HepG2 (cell line): Measurements from ENCODE around the gene HNRNPL. TPM values are rescaled to one million over a fixed set of nuclear protein-coding genes. Genes with fewer than 3 reads are reported as not detected.
A peak's percentile ranks its signal among the peaks of the same experiment; 100 is the strongest.

Experiments
- ATF7-NPFF ChIP-seq: sonication (generic); formaldehyde crosslinking; IDR thresholded peaks from 2 replicates; pipeline ENCODE4 v1.8.1; 2023; ENCODE audit warnings: mild to moderate bottlenecking, low read depth, missing genetic modification reagents, moderate library complexity
- EZH2 ChIP-seq: conservative IDR thresholded peaks from 2 replicates; pipeline ENCODE4 v1.6.1; 2012; ENCODE audit warnings: mild to moderate bottlenecking, low read depth, low read length, moderate library complexity
- GATAD1 ChIP-seq: IDR thresholded peaks from 2 replicates; pipeline ENCODE4 v1.6.1; 2016; ENCODE audit warnings: missing genetic modification reagents, missing compliant biosample characterization
- HHEX ChIP-seq: IDR thresholded peaks from 2 replicates; pipeline ENCODE4 v1.6.1; 2016; ENCODE audit warnings: control low read depth
- JUNB ChIP-seq: sonication (generic); formaldehyde crosslinking; IDR thresholded peaks from 2 replicates; pipeline ENCODE4 v1.8.0; 2022; ENCODE audit warnings: missing genetic modification reagents, mild to moderate bottlenecking, borderline replicate concordance
- MAFF ChIP-seq: IDR thresholded peaks from 2 replicates; pipeline ENCODE4 v1.6.1; 2011; ENCODE audit warnings: low read depth, low read length, improper control_type of control experiment
- MIER3 ChIP-seq: IDR thresholded peaks from 2 replicates; pipeline ENCODE4 v1.6.1; 2016; ENCODE audit warnings: missing compliant biosample characterization, borderline replicate concordance
- PITX1 ChIP-seq: sonication (generic); formaldehyde crosslinking; IDR thresholded peaks from 2 replicates; pipeline ENCODE4 v1.5.1; 2020; ENCODE audit warnings: mild to moderate bottlenecking, missing genetic modification reagents
- STAG1 ChIP-seq: sonication (generic); formaldehyde crosslinking; IDR thresholded peaks from 2 replicates; pipeline ENCODE4 v1.4.0; 2020; ENCODE audit warnings: missing genetic modification reagents
- ZFX ChIP-seq: sonication (generic); formaldehyde crosslinking; IDR thresholded peaks from 2 replicates; pipeline ENCODE4 v1.4.0; 2020; ENCODE audit warnings: mild to moderate bottlenecking, low read depth, missing genetic modification reagents, moderate library complexity
- ZMYM3 ChIP-seq: sonication (generic); formaldehyde crosslinking; IDR thresholded peaks from 2 replicates; pipeline ENCODE4 v1.5.1; 2020; ENCODE audit warnings: mild to moderate bottlenecking, missing genetic modification reagents
- ZNF256 ChIP-seq: sonication (generic); formaldehyde crosslinking; conservative IDR thresholded peaks from 2 replicates; pipeline ENCODE4 v1.4.0; 2020; ENCODE audit warnings: missing genetic modification reagents
- ZNF44 ChIP-seq: sonication (generic); formaldehyde crosslinking; IDR thresholded peaks from 2 replicates; pipeline ENCODE4 v1.5.1; 2020; ENCODE audit warnings: mild to moderate bottlenecking, missing genetic modification reagents
- ZNF441 ChIP-seq: sonication (generic); formaldehyde crosslinking; IDR thresholded peaks from 2 replicates; pipeline ENCODE4 v1.7.0; 2021; ENCODE audit warnings: missing genetic modification reagents, borderline replicate concordance
- ZNF775 ChIP-seq: sonication (generic); formaldehyde crosslinking; IDR thresholded peaks from 2 replicates; pipeline ENCODE4 v1.4.0; 2020; ENCODE audit warnings: missing genetic modification reagents, mild to moderate bottlenecking, moderate library complexity, borderline replicate concordance
- ZNF891 ChIP-seq: sonication (generic); formaldehyde crosslinking; IDR thresholded peaks from 2 replicates; pipeline ENCODE4 v1.5.0; 2020; ENCODE audit warnings: mild to moderate bottlenecking, missing genetic modification reagents
- polyA plus RNA-seq, 8 experiments: library from polyadenylated mRNA; depleted of rRNA in 3 of 8; stranded (reverse) in 7 of 8; unstranded in 1 of 8; fragments of >200 nt; fragmentation: Illumina TruSeq in 4 of 8; extraction: Trizol in 4 of 8; gene quantifications; 2 replicates each; pipeline versions ENCODE4 v1.2.1 to v1.2.3, GENCODE V29; 2011 to 2016; ENCODE audit warnings: low read depth in 4 of 8, missing spikeins in 1 of 8, mixed read lengths in 1 of 8; ENCODE audit not compliant: insufficient read depth in 1 of 8
- total RNA-seq, 5 experiments: library from RNA; depleted of rRNA; stranded (reverse); fragments of >200 nt; fragmentation: Illumina TruSeq; extraction: Trizol; gene quantifications; 2 replicates each; pipeline ENCODE4 v1.2.3, GENCODE V29; 2016; ENCODE audit warnings: low read depth in 1 of 5
- TF ChIP-seq, protein P1 (sequence below): sonication (generic); formaldehyde crosslinking; IDR thresholded peaks from 2 replicates; pipeline ENCODE4 v1.9.0; 2021; ENCODE audit warnings: missing genetic modification reagents, mild to moderate bottlenecking, borderline replicate concordance
- TF ChIP-seq, protein P2 (sequence below): sonication (generic); formaldehyde crosslinking; IDR thresholded peaks from 2 replicates; pipeline ENCODE4 v1.4.0; 2020; ENCODE audit warnings: missing genetic modification reagents, borderline replicate concordance
- TF ChIP-seq, protein P3 (sequence below): sonication (generic); formaldehyde crosslinking; IDR thresholded peaks from 2 replicates; pipeline ENCODE4 v1.5.0; 2020; ENCODE audit warnings: mild to moderate bottlenecking, missing genetic modification reagents
- TF ChIP-seq, protein P4 (sequence below): sonication (generic); formaldehyde crosslinking; IDR thresholded peaks from 2 replicates; pipeline ENCODE4 v1.4.0; 2020; ENCODE audit warnings: missing genetic modification reagents

The HNRNPL gene
- total and polyA plus RNA-seq, 2 of the 13 experiments (the other 11 are each of a cell fraction or from before 2014, with no cell fraction given): 156 to 278 TPM

DNA sequence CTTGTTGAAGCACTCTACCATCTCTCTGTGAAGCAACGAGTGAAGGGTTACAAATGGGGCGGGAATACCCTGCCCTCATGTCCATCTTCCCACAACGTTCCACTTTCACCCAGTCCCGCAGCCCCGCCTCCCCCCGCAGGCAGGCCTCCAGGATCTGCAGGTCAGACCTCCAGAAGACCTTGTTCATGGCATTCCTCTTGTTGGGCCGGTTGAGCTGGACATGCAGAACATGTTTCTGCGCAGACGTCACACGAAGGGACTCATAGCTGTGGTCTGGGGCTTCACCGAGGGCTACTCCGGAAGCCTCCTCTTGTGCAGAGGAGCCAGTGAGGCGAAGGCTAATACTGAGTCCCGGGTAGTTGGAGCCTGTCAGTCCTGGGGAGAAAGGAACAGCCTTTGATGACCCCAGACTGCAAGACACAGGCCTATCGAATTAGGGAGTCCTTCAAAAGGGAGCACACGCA, 18.6 kb downstream of the HNRNPL start (continued):
- TF ChIP-seq, protein P1, sequence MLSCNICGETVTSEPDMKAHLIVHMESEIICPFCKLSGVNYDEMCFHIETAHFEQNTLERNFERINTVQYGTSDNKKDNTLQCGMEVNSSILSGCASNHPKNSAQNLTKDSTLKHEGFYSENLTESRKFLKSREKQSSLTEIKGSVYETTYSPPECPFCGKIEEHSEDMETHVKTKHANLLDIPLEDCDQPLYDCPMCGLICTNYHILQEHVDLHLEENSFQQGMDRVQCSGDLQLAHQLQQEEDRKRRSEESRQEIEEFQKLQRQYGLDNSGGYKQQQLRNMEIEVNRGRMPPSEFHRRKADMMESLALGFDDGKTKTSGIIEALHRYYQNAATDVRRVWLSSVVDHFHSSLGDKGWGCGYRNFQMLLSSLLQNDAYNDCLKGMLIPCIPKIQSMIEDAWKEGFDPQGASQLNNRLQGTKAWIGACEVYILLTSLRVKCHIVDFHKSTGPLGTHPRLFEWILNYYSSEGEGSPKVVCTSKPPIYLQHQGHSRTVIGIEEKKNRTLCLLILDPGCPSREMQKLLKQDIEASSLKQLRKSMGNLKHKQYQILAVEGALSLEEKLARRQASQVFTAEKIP (CRISPR knock-in tag): no peak
- TF ChIP-seq, protein P2, sequence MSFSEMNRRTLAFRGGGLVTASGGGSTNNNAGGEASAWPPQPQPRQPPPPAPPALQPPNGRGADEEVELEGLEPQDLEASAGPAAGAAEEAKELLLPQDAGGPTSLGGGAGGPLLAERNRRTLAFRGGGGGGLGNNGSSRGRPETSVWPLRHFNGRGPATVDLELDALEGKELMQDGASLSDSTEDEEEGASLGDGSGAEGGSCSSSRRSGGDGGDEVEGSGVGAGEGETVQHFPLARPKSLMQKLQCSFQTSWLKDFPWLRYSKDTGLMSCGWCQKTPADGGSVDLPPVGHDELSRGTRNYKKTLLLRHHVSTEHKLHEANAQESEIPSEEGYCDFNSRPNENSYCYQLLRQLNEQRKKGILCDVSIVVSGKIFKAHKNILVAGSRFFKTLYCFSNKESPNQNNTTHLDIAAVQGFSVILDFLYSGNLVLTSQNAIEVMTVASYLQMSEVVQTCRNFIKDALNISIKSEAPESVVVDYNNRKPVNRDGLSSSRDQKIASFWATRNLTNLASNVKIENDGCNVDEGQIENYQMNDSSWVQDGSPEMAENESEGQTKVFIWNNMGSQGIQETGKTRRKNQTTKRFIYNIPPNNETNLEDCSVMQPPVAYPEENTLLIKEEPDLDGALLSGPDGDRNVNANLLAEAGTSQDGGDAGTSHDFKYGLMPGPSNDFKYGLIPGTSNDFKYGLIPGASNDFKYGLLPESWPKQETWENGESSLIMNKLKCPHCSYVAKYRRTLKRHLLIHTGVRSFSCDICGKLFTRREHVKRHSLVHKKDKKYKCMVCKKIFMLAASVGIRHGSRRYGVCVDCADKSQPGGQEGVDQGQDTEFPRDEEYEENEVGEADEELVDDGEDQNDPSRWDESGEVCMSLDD (CRISPR knock-in tag): no peak
- TF ChIP-seq ZMYM3 (CRISPR knock-in tag) (peak; percentile 78), PITX1 (no peak), ZNF441 (0 out of 2 replicates have a peak, but pooled peaks have one; percentile 17), MAFF (no peak), EZH2 (no peak), ATF7-NPFF (CRISPR knock-in tag) (no peak), ZFX (CRISPR knock-in tag) (no peak; the same call in 1 of the 2 replicates), GATAD1 (CRISPR knock-in tag) (no peak), STAG1 (CRISPR knock-in tag) (peak; percentile 26; the same call in 1 of the 2 replicates), ZNF775 (CRISPR knock-in tag) (no peak), JUNB (CRISPR knock-in tag) (no peak), ZNF256 (CRISPR knock-in tag) (peak; percentile 74; the same call in 1 of the 2 replicates), ZNF44 (peak; percentile 64; the same call in 1 of the 2 replicates), HHEX (no peak), MIER3 (CRISPR knock-in tag) (no peak; the same call in 1 of the 2 replicates), ZNF891 (CRISPR knock-in tag) (no peak)
- TF ChIP-seq, protein P3, sequence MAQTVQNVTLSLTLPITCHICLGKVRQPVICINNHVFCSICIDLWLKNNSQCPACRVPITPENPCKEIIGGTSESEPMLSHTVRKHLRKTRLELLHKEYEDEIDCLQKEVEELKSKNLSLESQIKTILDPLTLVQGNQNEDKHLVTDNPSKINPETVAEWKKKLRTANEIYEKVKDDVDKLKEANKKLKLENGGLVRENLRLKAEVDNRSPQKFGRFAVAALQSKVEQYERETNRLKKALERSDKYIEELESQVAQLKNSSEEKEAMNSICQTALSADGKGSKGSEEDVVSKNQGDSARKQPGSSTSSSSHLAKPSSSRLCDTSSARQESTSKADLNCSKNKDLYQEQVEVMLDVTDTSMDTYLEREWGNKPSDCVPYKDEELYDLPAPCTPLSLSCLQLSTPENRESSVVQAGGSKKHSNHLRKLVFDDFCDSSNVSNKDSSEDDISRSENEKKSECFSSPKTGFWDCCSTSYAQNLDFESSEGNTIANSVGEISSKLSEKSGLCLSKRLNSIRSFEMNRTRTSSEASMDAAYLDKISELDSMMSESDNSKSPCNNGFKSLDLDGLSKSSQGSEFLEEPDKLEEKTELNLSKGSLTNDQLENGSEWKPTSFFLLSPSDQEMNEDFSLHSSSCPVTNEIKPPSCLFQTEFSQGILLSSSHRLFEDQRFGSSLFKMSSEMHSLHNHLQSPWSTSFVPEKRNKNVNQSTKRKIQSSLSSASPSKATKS: no peak
- TF ChIP-seq, protein P4, sequence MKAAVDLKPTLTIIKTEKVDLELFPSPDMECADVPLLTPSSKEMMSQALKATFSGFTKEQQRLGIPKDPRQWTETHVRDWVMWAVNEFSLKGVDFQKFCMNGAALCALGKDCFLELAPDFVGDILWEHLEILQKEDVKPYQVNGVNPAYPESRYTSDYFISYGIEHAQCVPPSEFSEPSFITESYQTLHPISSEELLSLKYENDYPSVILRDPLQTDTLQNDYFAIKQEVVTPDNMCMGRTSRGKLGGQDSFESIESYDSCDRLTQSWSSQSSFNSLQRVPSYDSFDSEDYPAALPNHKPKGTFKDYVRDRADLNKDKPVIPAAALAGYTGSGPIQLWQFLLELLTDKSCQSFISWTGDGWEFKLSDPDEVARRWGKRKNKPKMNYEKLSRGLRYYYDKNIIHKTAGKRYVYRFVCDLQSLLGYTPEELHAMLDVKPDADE (CRISPR knock-in tag): no peak
